Activated T-helper 1 cell treated with anti-CD3 and anti-CD28 coated beads, Interleukin-2, amount 50 U/mL, for 16 hours (primary cell): ENCODE data around the gene NUCB1.
"Not testable (repeated sequence)": the region's sequence is repeated elsewhere in the genome, so short reads cannot be mapped to it uniquely, and the experiment has no call there.

Source experiments
- DNase-seq, 2 donors: peaks; one replicate each; pipeline ENCODE4 v3.0.0-alpha.2; 2020; ENCODE audit warnings: low read depth in 1 of 2, low spot score in 1 of 2

The NUCB1 gene

GRCh38 chr19:48899781-48900476 is at the start of gene NUCB1:
Gene NUCB1, plus strand, starts transcription at chr19:48900312. Its CDS starts 485 bp downstream, at chr19:48900797.
- DNase-seq = peak; percentile 97

GRCh38 chr19:48852292-48852691 is 47.8 kb upstream of the NUCB1 start:
- DNase-seq = no peak

GRCh38 chr19:48853483-48853882 is 46.6 kb upstream of the NUCB1 start:
- DNase-seq = no peak

- DNase-seq = no peak
These were observed 46.0 kb upstream of the NUCB1 start for GRCh38 chr19:48854103-48854502.

- no peak for DNase-seq
These were observed 43.2 kb upstream of the NUCB1 start for GRCh38 chr19:48856921-48857320.

- peak; percentile 51 to 58 for DNase-seq
These were observed 41.0 kb upstream of the NUCB1 start for GRCh38 chr19:48858984-48859710.

GRCh38 chr19:48859711-48860572 is 40.2 kb upstream of the NUCB1 start:
- DNase-seq = no peak

GRCh38 chr19:48861313-48861712 is 38.8 kb upstream of the NUCB1 start:
- DNase-seq = no peak

- no peak for DNase-seq
These were observed 37.3 kb upstream of the NUCB1 start for GRCh38 chr19:48862827-48863226.

GRCh38 chr19:48866692-48867091 is 33.4 kb upstream of the NUCB1 start:
- no peak for DNase-seq

GRCh38 chr19:48867123-48867745 is 32.9 kb upstream of the NUCB1 start:
- no peak for DNase-seq

- no peak for DNase-seq
These were observed 32.4 kb upstream of the NUCB1 start for GRCh38 chr19:48867746-48868113.

- DNase-seq = no peak
These were observed 31.8 kb upstream of the NUCB1 start, which contains the start of gene PLEKHA4 for GRCh38 chr19:48868114-48868886. Gene PLEKHA4, minus strand, starts transcription at chr19:48868617. Its CDS starts 997 bp downstream, at chr19:48867620.

- DNase-seq = no peak
These were observed 30.1 kb upstream of the NUCB1 start for GRCh38 chr19:48870048-48870447.

- DNase-seq = not testable (repeated sequence)
These were observed 28.5 kb upstream of the NUCB1 start for GRCh38 chr19:48871471-48872181.

- peak; percentile 97 to 98 for DNase-seq
These were observed 27.8 kb upstream of the NUCB1 start, which contains the start of gene PPP1R15A for GRCh38 chr19:48872182-48872883. Gene PPP1R15A, plus strand, starts transcription at chr19:48872421. Its CDS starts 813 bp downstream, at chr19:48873234.

- peak; percentile 48 to 56 for DNase-seq
These were observed 27.1 kb upstream of the NUCB1 start for GRCh38 chr19:48872884-48873475.

GRCh38 chr19:48873476-48874302 is 26.4 kb upstream of the NUCB1 start:
- DNase-seq = no peak
